ENCODE results near the gene LZTS2.

The LZTS2 gene

GRCh38 chr10:101007099-101007711, 7.6 kb downstream of the LZTS2 start:
- no peak overlapping the region for H3K27ac Mint-ChIP-seq
- H3K27me3 Mint-ChIP-seq: no peaks in the 10 kb centered on the region
- CTCF ChIA-PET: interaction anchor here (1.5 to 12.0 kb wide), 2 partner anchors 10 kb away, joined by 3 to 169 read pairs; no protein-coding TSS in a partner anchor
- no peak overlapping the region for H3K4me3 Mint-ChIP-seq
- peaks cover 2% of the 10 kb centered on the region for H3K36me3 Mint-ChIP-seq
- no peaks in the 10 kb centered on the region for H3K4me1 Mint-ChIP-seq
- no peaks in the 10 kb centered on the region for H3K9me3 Mint-ChIP-seq
- DNase-seq: no peak

GRCh38 chr10:101007915-101008822, 8.6 kb downstream of the LZTS2 start:
- Mint-ChIP-seq H3K27ac (no peak overlapping the region), H3K4me1 (peaks cover 7% of the 10 kb centered on the region), H3K27me3 (peaks cover 7% of the 10 kb centered on the region), H3K9me3 (no peaks in the 10 kb centered on the region), H3K4me3 (no peak overlapping the region), H3K36me3 (peaks cover 2% of the 10 kb centered on the region)
- DNase-seq: no peak
- CTCF ChIA-PET: interaction anchor here (1.5 kb wide), 1 partner anchor 11 kb away, joined by 3 read pairs; no protein-coding TSS in a partner anchor

GRCh38 chr10:101008823-101009423, 9.3 kb downstream of the LZTS2 start:
- Mint-ChIP-seq H3K27ac (no peak overlapping the region), H3K4me1 (peaks cover 9% of the 10 kb centered on the region), H3K36me3 (peaks cover 2% of the 10 kb centered on the region), H3K4me3 (no peak overlapping the region), H3K9me3 (no peaks in the 10 kb centered on the region), H3K27me3 (peaks cover 12% of the 10 kb centered on the region)
- CTCF ChIA-PET: no interaction called here
- DNase-seq: no peak

GRCh38 chr10:101010329-101010728, 10.7 kb downstream of the LZTS2 start:
- CTCF ChIA-PET: interaction anchor here (1.5 kb wide), 1 partner anchor 12 kb away, joined by 4 read pairs; no protein-coding TSS in a partner anchor
- H3K27ac Mint-ChIP-seq: no peak overlapping the region
- no peaks in the 10 kb centered on the region for H3K9me3 Mint-ChIP-seq
- H3K4me3 Mint-ChIP-seq: no peak overlapping the region
- peaks cover 26% of the 10 kb centered on the region for H3K27me3 Mint-ChIP-seq
- no peak for DNase-seq
- H3K4me1 Mint-ChIP-seq: peaks cover 12% of the 10 kb centered on the region
- no peaks in the 10 kb centered on the region for H3K36me3 Mint-ChIP-seq

- H3K27ac Mint-ChIP-seq: no peak overlapping the region
- H3K27me3 Mint-ChIP-seq: peaks cover 40% of the 10 kb centered on the region
- H3K4me3 Mint-ChIP-seq: no peak overlapping the region
- no peaks in the 10 kb centered on the region for H3K9me3 Mint-ChIP-seq
- no peaks in the 10 kb centered on the region for H3K36me3 Mint-ChIP-seq
- CTCF ChIA-PET: interaction anchor here (0.6 to 1.5 kb wide), 6 partner anchors 9 to 37 kb away, joined by 3 to 7 read pairs (median 4); partner anchors contain the start of genes LZTS2, MRPL43 and TWNK
- H3K4me1 Mint-ChIP-seq: peaks cover 12% of the 10 kb centered on the region
- DNase-seq: no peak
Measured at GRCh38 chr10:101011517-101012423, 12.2 kb downstream of the LZTS2 start.

GRCh38 chr10:101012525-101013364, 13.1 kb downstream of the LZTS2 start:
- Mint-ChIP-seq H3K27me3 (peaks cover 50% of the 10 kb centered on the region), H3K4me1 (peaks cover 12% of the 10 kb centered on the region), H3K27ac (no peak overlapping the region), H3K9me3 (no peaks in the 10 kb centered on the region), H3K4me3 (no peak overlapping the region), H3K36me3 (no peaks in the 10 kb centered on the region)
- DNase-seq: peak; percentile 85
- CTCF ChIA-PET: interaction anchor here (0.8 to 1.5 kb wide), 5 partner anchors 10 to 38 kb away, joined by 3 to 7 read pairs (median 4); partner anchors contain the start of genes LZTS2, MRPL43 and TWNK

- H3K27me3 Mint-ChIP-seq: peaks cover 56% of the 10 kb centered on the region
- H3K36me3 Mint-ChIP-seq: no peaks in the 10 kb centered on the region
- DNase-seq: no peak
- no peak overlapping the region for H3K4me3 Mint-ChIP-seq
- no peaks in the 10 kb centered on the region for H3K9me3 Mint-ChIP-seq
- no peak overlapping the region for H3K27ac Mint-ChIP-seq
- H3K4me1 Mint-ChIP-seq: peaks cover 12% of the 10 kb centered on the region
- CTCF ChIA-PET: interaction anchor here (0.6 to 7.2 kb wide), 8 partner anchors 9 to 98 kb away, joined by 3 to 169 read pairs (median 4); partner anchors contain the start of genes LZTS2, PDZD7 and SFXN3
Measured at GRCh38 chr10:101013365-101013825, 13.8 kb downstream of the LZTS2 start.

- Mint-ChIP-seq H3K4me1 (peaks cover 12% of the 10 kb centered on the region), H3K9me3 (no peaks in the 10 kb centered on the region), H3K4me3 (no peak overlapping the region), H3K36me3 (no peaks in the 10 kb centered on the region), H3K27me3 (peaks cover 66% of the 10 kb centered on the region), H3K27ac (no peak overlapping the region)
- CTCF ChIA-PET: interaction anchor here (0.7 to 7.2 kb wide), 18 partner anchors 8 to 454 kb away, joined by 3 to 169 read pairs (median 5); partner anchors contain the start of genes LZTS2, PDZD7 and SFXN3
- DNase-seq: peak; percentile 86
Measured at GRCh38 chr10:101014230-101014884, 14.7 kb downstream of the LZTS2 start.

GRCh38 chr10:101014966-101015581, 15.5 kb downstream of the LZTS2 start:
- Mint-ChIP-seq H3K27ac (no peak overlapping the region), H3K4me1 (peaks cover 12% of the 10 kb centered on the region), H3K27me3 (peaks cover 73% of the 10 kb centered on the region), H3K9me3 (no peaks in the 10 kb centered on the region), H3K36me3 (peaks cover 1% of the 10 kb centered on the region), H3K4me3 (no peak overlapping the region)
- CTCF ChIA-PET: interaction anchor here (0.7 to 7.2 kb wide), 19 partner anchors 7 to 454 kb away, joined by 3 to 169 read pairs (median 5); partner anchors contain the start of genes LZTS2, PDZD7 and SFXN3
- no peak for DNase-seq

GRCh38 chr10:101015582-101015973, 16.0 kb downstream of the LZTS2 start:
- Mint-ChIP-seq H3K27me3 (peaks cover 78% of the 10 kb centered on the region), H3K4me1 (peaks cover 12% of the 10 kb centered on the region), H3K36me3 (peaks cover 1% of the 10 kb centered on the region), H3K4me3 (no peak overlapping the region), H3K27ac (no peak overlapping the region), H3K9me3 (no peaks in the 10 kb centered on the region)
- DNase-seq: no peak
- CTCF ChIA-PET: interaction anchor here (0.6 to 7.2 kb wide), 11 partner anchors 13 to 305 kb away, joined by 3 to 169 read pairs (median 6); partner anchors contain the start of genes LZTS2, PDZD7 and SFXN3

GRCh38 chr10:101016814-101017213, 17.2 kb downstream of the LZTS2 start:
- H3K27ac Mint-ChIP-seq: no peak overlapping the region
- no peak for DNase-seq
- H3K4me3 Mint-ChIP-seq: no peak overlapping the region
- H3K27me3 Mint-ChIP-seq: peaks cover 90% of the 10 kb centered on the region
- CTCF ChIA-PET: interaction anchor here (0.6 to 7.2 kb wide), 8 partner anchors 12 to 128 kb away, joined by 3 to 169 read pairs (median 10); partner anchors contain the start of genes LZTS2, PDZD7 and SFXN3
- H3K36me3 Mint-ChIP-seq: peaks cover 1% of the 10 kb centered on the region
- H3K4me1 Mint-ChIP-seq: peaks cover 12% of the 10 kb centered on the region
- H3K9me3 Mint-ChIP-seq: no peaks in the 10 kb centered on the region

Measured in activated naive CD4-positive, alpha-beta T cell treated with anti-CD3 and anti-CD28 coated beads, Interleukin-2, amount 10 ng/mL, durations not matched to agents 7 days and 5 days (primary cell).